HCT116 (cell line): ENCODE measurements around the gene EIF3K. TPM values are rescaled to one million over a fixed set of nuclear protein-coding genes. Genes with fewer than 3 reads are reported as not detected.

Experiments used
- ATAC-seq: fragments of 200-7000 bp; cut with Tn5 transposase; 2 replicates; pipeline ENCODE4 v1.9.1; 2020; ENCODE audit warnings: mild to moderate bottlenecking, moderate library complexity
- BruUV-seq: library from RNA; stranded (reverse); fragments of 400-500 nt; replicated peaks from 2 replicates; lab custom pipeline; 2021; lab: Mats Ljungman, UMichigan
- CTCF ChIA-PET: fragments of 300-600 bp; sonication (Branson Sonifier 250); formaldehyde crosslinking; loops from one replicate; lab custom pipeline; 2021; ENCODE audit warnings: antibody characterized with exemption; lab: Charles Lee
- POLR2A ChIA-PET: fragments of 300-600, 350-600 bp; sonication (Branson Sonifier 250); formaldehyde crosslinking; loops from one replicate; lab custom pipeline; 2021; ENCODE audit warnings: antibody characterized with exemption; lab: Charles Lee
- RAD21 ChIA-PET, 2 experiments: fragments of 300-600 bp; sonication (Branson Sonifier 250); formaldehyde crosslinking; loops; one replicate each; lab custom pipeline; 2023; ENCODE audit warnings: low total read pairs in 2 of 2; ENCODE audit not compliant: uncharacterized antibody in 2 of 2, unreplicated experiment in 2 of 2, low non-redundant PET in 1 of 2; lab: Charles Lee
- DNase-seq: peaks from one replicate; pipeline ENCODE4 v3.0.0-alpha.2; 2010; ENCODE audit warnings: low read depth, low spot score
- H2AFZ ChIP-seq: fragments of 200-600 bp; shearing (Covaris generic), sonication (generic); 2 replicates; pipeline ENCODE4 v1.6.1; 2017; ENCODE audit warnings: low read depth, mixed run types, mixed read lengths, antibody characterized with exemption, low read length; ENCODE audit not compliant: poor library complexity, severe bottlenecking
- H3K27ac ChIP-seq: 2 replicates; pipeline ENCODE4 v1.5.1; 2012; ENCODE audit warnings: low read depth, low read length
- H3K27me3 ChIP-seq: fragments of 200-600 bp; sonication (generic); 2 replicates; pipeline ENCODE4 v1.6.1; 2016; ENCODE audit warnings: mixed run types, low read length, mixed read lengths; ENCODE audit not compliant: insufficient read depth
- H3K36me3 ChIP-seq, 2 experiments: fragments of 200-500 bp in 1 of 2; fragments of 200-600 bp in 1 of 2; sonication (Bioruptor generic) in 1 of 2; sonication (generic) in 1 of 2; 2 replicates each; pipeline versions ENCODE4 v1.5.1 to v1.6.1; 2014 to 2016; ENCODE audit warnings: low read length in 2 of 2, inconsistent platforms in 1 of 2, mixed read lengths in 1 of 2, mixed run types in 1 of 2; ENCODE audit not compliant: insufficient read depth in 2 of 2, control insufficient read depth in 1 of 2
- H3K4me1 ChIP-seq, 2 experiments: fragments of 200-600 bp in 1 of 2; sonication (generic) in 1 of 2; 2 replicates each; pipeline versions ENCODE4 v1.5.1 to v1.6.1; 2012 to 2017; ENCODE audit warnings: low read length in 2 of 2, inconsistent platforms in 1 of 2, mild to moderate bottlenecking in 1 of 2, mixed read lengths in 1 of 2, mixed run types in 1 of 2, moderate library complexity in 1 of 2; ENCODE audit not compliant: insufficient read depth in 2 of 2, control insufficient read depth in 1 of 2
- H3K4me2 ChIP-seq: fragments of 200-600 bp; sonication (generic); 2 replicates; pipeline ENCODE4 v1.6.1; 2017; ENCODE audit warnings: mixed run types, low read length, mixed read lengths
- H3K4me3 ChIP-seq, 2 experiments: fragments of 200-600 bp in 1 of 2; sonication (generic) in 1 of 2; replicated peaks in 1 of 2; 2 replicates each; pipeline ENCODE4 v1.5.1; 2011 to 2016; ENCODE audit warnings: low read length in 2 of 2, control low read depth in 1 of 2, low read depth in 1 of 2, mild to moderate bottlenecking in 1 of 2, mixed read lengths in 1 of 2, mixed run types in 1 of 2
- H3K79me2 ChIP-seq: fragments of 200-600 bp; sonication (generic); 2 replicates; pipeline ENCODE4 v1.6.1; 2017; ENCODE audit warnings: mild to moderate bottlenecking, mixed run types, low read length, moderate library complexity, mixed read lengths; ENCODE audit not compliant: insufficient read depth
- H3K9ac ChIP-seq: fragments of 200-600 bp; sonication (generic); 2 replicates; pipeline ENCODE4 v1.6.1; 2016; ENCODE audit warnings: low read length, mixed read lengths
- H3K9me2 ChIP-seq: fragments of 200-600 bp; sonication (generic), shearing (Covaris generic); 2 replicates; pipeline ENCODE4 v1.6.1; 2017; ENCODE audit warnings: mixed run types, mild to moderate bottlenecking, moderate library complexity; ENCODE audit not compliant: insufficient read depth
- H3K9me3 ChIP-seq, 2 experiments: fragments of 200-500 bp in 1 of 2; fragments of 200-600 bp in 1 of 2; sonication (Bioruptor generic) in 1 of 2; sonication (generic) in 1 of 2; 2 replicates each; pipeline ENCODE4 v1.6.1; 2014 to 2017; ENCODE audit warnings: low read length in 2 of 2, mixed read lengths in 2 of 2, inconsistent platforms in 1 of 2, low read depth in 1 of 2, mild to moderate bottlenecking in 1 of 2, mixed run types in 1 of 2, moderate library complexity in 1 of 2; ENCODE audit not compliant: control insufficient read depth in 1 of 2, insufficient read depth in 1 of 2
- H4K20me1 ChIP-seq: fragments of 200-600 bp; sonication (generic), shearing (Covaris generic); 2 replicates; pipeline ENCODE4 v1.6.1; 2017; ENCODE audit warnings: mixed run types, mild to moderate bottlenecking, moderate library complexity; ENCODE audit not compliant: insufficient read depth
- CBX3 ChIP-seq: IDR thresholded peaks from 2 replicates; pipeline ENCODE4 v1.6.1; 2012; ENCODE audit warnings: low read depth
- CEBPB ChIP-seq: IDR thresholded peaks from 2 replicates; pipeline ENCODE4 v1.6.1; 2012; ENCODE audit warnings: low read depth
- ELF1 ChIP-seq: IDR thresholded peaks from 2 replicates; pipeline ENCODE4 v1.6.1; 2012; ENCODE audit warnings: low read depth, borderline replicate concordance
- EZH2phosphoT487 ChIP-seq: fragments of 200-600 bp; IDR thresholded peaks from 2 replicates; pipeline ENCODE4 v1.6.1; 2018; ENCODE audit warnings: antibody characterized with exemption, borderline replicate concordance
- FOSL1 ChIP-seq: IDR thresholded peaks from 2 replicates; pipeline ENCODE4 v1.6.1; 2012; ENCODE audit warnings: low read depth
- JUND ChIP-seq: IDR thresholded peaks from 2 replicates; pipeline ENCODE4 v1.6.1; 2012
- POLR2AphosphoS5 ChIP-seq: IDR thresholded peaks from 2 replicates; pipeline ENCODE4 v1.6.1; 2011; ENCODE audit warnings: mild to moderate bottlenecking, low read depth, low read length, moderate library complexity
- RAD21 ChIP-seq: IDR thresholded peaks from 2 replicates; pipeline ENCODE4 v1.6.1; 2012; ENCODE audit warnings: low read depth, mild to moderate bottlenecking
- SIN3A ChIP-seq: IDR thresholded peaks from 2 replicates; pipeline ENCODE4 v1.6.1; 2012; ENCODE audit warnings: low read depth
- YY1 ChIP-seq: IDR thresholded peaks from 2 replicates; pipeline ENCODE4 v1.6.1; 2011; ENCODE audit warnings: low read length, low read depth, moderate library complexity, mild to moderate bottlenecking; ENCODE audit not compliant: insufficient replicate concordance; ENCODE audit errors: extremely low read depth
- ZFX ChIP-seq: fragments of 450-650 bp; IDR thresholded peaks from 2 replicates; pipeline ENCODE4 v1.6.1; 2017
- ZNF274 ChIP-seq: fragments of 200-500 bp; sonication (Bioruptor generic); IDR thresholded peaks from 2 replicates; pipeline ENCODE4 v1.6.1; 2014; ENCODE audit warnings: mild to moderate bottlenecking, low read depth, low read length, inconsistent platforms
- intact Hi-C: fragments of 100-400 bp; cut with micrococcal nuclease; formaldehyde crosslinking; loops from 2 replicates; pipeline ENCODE4 v1.10.0; 2022
- total RNA-seq: library from RNA; stranded (reverse); gene quantifications from one replicate; pipeline ENCODE4 v1.2.1, GENCODE V29; 2021; ENCODE audit not compliant: unreplicated experiment
- TF ChIP-seq, protein P1 (sequence below): IDR thresholded peaks from 2 replicates; pipeline ENCODE4 v1.6.1; 2012
- TF ChIP-seq, protein P2 (sequence below): IDR thresholded peaks from 2 replicates; pipeline ENCODE4 v1.6.1; 2011; ENCODE audit warnings: mild to moderate bottlenecking, low read length, moderate library complexity; ENCODE audit not compliant: insufficient replicate concordance; ENCODE audit errors: extremely low read depth
- TF ChIP-seq, protein P3 (sequence below), 3 experiments: fragments of 200-600 bp in 1 of 3; sonication (generic) in 1 of 3; IDR thresholded peaks in 2 of 3; conservative IDR thresholded peaks in 1 of 3; 2 replicates each; pipeline ENCODE4 v1.5.1; 2012 to 2017; ENCODE audit warnings: low read depth in 2 of 3, low read length in 2 of 3, antibody characterized with exemption in 1 of 3, borderline replicate concordance in 1 of 3, control low read depth in 1 of 3, mild to moderate bottlenecking in 1 of 3, mixed read lengths in 1 of 3, mixed run types in 1 of 3, moderate library complexity in 1 of 3; ENCODE audit not compliant: insufficient read depth in 1 of 3

Gene EIF3K
- total RNA-seq, 1 experiment from 2014 or later, result 313 TPM

DNA sequence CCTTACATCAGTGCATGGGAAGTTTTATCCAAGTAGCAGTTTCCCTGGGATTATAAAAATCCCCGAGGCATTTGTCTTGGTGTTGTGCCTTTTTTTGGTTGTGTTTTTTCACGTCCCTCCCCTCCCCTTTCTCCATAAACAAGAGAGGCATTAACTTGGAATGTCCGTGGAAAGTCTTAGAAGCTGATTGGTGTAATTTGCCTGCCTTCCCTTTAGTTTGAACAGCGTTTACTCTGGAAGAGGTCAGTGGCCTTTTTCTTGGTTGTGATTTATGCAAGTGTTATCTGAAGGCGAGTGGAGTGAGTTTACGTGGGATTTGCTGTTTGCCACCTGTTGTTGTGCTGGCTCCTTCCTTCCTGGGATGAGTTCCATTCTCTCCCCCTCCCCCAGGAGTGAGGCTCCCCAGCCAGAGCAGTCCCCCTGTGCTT is 35.7 kb downstream of the EIF3K start:
- no peaks in the 10 kb centered on the region for H3K9me2 ChIP-seq
- TF ChIP-seq EZH2phosphoT487, result no peak
- no peak for TF ChIP-seq YY1
- no peak for TF ChIP-seq JUND
- TF ChIP-seq SIN3A, result no peak
- TF ChIP-seq CBX3, result no peak
- TF ChIP-seq ELF1, result no peak
- TF ChIP-seq, protein P1, sequence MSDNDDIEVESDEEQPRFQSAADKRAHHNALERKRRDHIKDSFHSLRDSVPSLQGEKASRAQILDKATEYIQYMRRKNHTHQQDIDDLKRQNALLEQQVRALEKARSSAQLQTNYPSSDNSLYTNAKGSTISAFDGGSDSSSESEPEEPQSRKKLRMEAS, result no peak
- no peak for TF ChIP-seq POLR2AphosphoS5
- TF ChIP-seq CEBPB, result no peak
- no peak for TF ChIP-seq RAD21
- TF ChIP-seq ZNF274, result no peak
- no peak for TF ChIP-seq FOSL1
- no peak for TF ChIP-seq ZFX
- TF ChIP-seq, protein P2, sequence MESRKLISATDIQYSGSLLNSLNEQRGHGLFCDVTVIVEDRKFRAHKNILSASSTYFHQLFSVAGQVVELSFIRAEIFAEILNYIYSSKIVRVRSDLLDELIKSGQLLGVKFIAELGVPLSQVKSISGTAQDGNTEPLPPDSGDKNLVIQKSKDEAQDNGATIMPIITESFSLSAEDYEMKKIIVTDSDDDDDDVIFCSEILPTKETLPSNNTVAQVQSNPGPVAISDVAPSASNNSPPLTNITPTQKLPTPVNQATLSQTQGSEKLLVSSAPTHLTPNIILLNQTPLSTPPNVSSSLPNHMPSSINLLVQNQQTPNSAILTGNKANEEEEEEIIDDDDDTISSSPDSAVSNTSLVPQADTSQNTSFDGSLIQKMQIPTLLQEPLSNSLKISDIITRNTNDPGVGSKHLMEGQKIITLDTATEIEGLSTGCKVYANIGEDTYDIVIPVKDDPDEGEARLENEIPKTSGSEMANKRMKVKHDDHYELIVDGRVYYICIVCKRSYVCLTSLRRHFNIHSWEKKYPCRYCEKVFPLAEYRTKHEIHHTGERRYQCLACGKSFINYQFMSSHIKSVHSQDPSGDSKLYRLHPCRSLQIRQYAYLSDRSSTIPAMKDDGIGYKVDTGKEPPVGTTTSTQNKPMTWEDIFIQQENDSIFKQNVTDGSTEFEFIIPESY, result no peak
- TF ChIP-seq, protein P3, sequence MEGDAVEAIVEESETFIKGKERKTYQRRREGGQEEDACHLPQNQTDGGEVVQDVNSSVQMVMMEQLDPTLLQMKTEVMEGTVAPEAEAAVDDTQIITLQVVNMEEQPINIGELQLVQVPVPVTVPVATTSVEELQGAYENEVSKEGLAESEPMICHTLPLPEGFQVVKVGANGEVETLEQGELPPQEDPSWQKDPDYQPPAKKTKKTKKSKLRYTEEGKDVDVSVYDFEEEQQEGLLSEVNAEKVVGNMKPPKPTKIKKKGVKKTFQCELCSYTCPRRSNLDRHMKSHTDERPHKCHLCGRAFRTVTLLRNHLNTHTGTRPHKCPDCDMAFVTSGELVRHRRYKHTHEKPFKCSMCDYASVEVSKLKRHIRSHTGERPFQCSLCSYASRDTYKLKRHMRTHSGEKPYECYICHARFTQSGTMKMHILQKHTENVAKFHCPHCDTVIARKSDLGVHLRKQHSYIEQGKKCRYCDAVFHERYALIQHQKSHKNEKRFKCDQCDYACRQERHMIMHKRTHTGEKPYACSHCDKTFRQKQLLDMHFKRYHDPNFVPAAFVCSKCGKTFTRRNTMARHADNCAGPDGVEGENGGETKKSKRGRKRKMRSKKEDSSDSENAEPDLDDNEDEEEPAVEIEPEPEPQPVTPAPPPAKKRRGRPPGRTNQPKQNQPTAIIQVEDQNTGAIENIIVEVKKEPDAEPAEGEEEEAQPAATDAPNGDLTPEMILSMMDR (IDR thresholded peaks at IDR 0.05 in 2 of 3, conservative IDR thresholded peaks at IDR 0.05 in 1 of 3; ENCODE audit: borderline replicate concordance in 1 of 3, insufficient read depth in 1 of 3, low read depth in 2 of 3, low read length in 2 of 3), result no peak
- BruUV-seq, result no TSS peak
- no peaks in the 10 kb centered on the region for H3K9me3 ChIP-seq
- intact Hi-C loops, result no loop called here
- DNase-seq, result no peak
- no peak for ATAC-seq
- no peaks in the 10 kb centered on the region for H3K27me3 ChIP-seq
- no peak overlapping the region for H3K4me3 ChIP-seq
- peak overlapping the region; percentile 72 for H3K27ac ChIP-seq
- ChIA-PET POLR2A (no interaction called here), RAD21 (no interaction called here), CTCF (no interaction called here)
- peaks cover 98 to 100% of the 10 kb centered on the region in 2 experiments for H3K4me1 ChIP-seq
- peaks cover 17% of the 10 kb centered on the region; the same call in 1 of the 2 replicates for H4K20me1 ChIP-seq
- H3K79me2 ChIP-seq, result peaks cover 100% of the 10 kb centered on the region
- H3K9ac ChIP-seq, result 0 out of 2 replicates have a peak overlapping the region, but pooled peaks have one; percentile 71
- H3K36me3 ChIP-seq, result peaks cover 0 to 7% of the 10 kb centered on the region in 2 experiments; a peak in 1 of 4 replicates
- peak overlapping the region; percentile 75 for H3K4me2 ChIP-seq
- H2AFZ ChIP-seq, result no peak overlapping the region
